PC-3 (cell line): Measurements from ENCODE around the gene AP1AR. TPM values are rescaled to one million over a fixed set of nuclear protein-coding genes. Genes with fewer than 3 reads are reported as not detected.

ENCODE experiments used
- ATAC-seq: fragments of 200-7000 bp; cut with Tn5 transposase; 2 replicates; pipeline ENCODE4 v1.9.1; 2020; ENCODE audit warnings: mild to moderate bottlenecking, moderate library complexity
- BruUV-seq: library from RNA; stranded (reverse); fragments of 400-500 nt; replicated peaks from 2 replicates; lab custom pipeline; 2021; lab: Mats Ljungman, UMichigan
- CTCF ChIA-PET: fragments of 300-600 bp; sonication (Branson Sonifier 250); formaldehyde crosslinking; loops from one replicate; lab custom pipeline; 2022; ENCODE audit warnings: antibody characterized with exemption; lab: Charles Lee
- POLR2A ChIA-PET: fragments of 300-600 bp; sonication (Branson Sonifier 250); formaldehyde crosslinking; loops from one replicate; lab custom pipeline; 2022; ENCODE audit warnings: antibody characterized with exemption; ENCODE audit not compliant: unreplicated experiment; lab: Charles Lee
- DNase-seq: peaks from one replicate; pipeline ENCODE4 v3.0.0-alpha.2; 2015
- H2AFZ ChIP-seq: fragments of 300-600 bp; sonication (generic); 2 replicates; pipeline ENCODE4 v1.6.0; 2016; ENCODE audit warnings: antibody characterized with exemption, low read length
- H3F3A ChIP-seq: fragments of 300-600 bp; sonication (generic); one replicate; pipeline ENCODE4 v1.6.0; 2017; ENCODE audit warnings: antibody characterized with exemption, low read length, control low read depth, mild to moderate bottlenecking; ENCODE audit not compliant: unreplicated experiment
- H3K27ac ChIP-seq: fragments of 300-600 bp; sonication (generic); 2 replicates; pipeline ENCODE4 v1.5.1; 2016; ENCODE audit warnings: mild to moderate bottlenecking, low read length
- H3K27me3 ChIP-seq: fragments of 300-600 bp; sonication (generic); 2 replicates; pipeline ENCODE4 v1.6.1; 2016; ENCODE audit warnings: low read length, mixed read lengths
- H3K36me3 ChIP-seq: fragments of 300-600 bp; sonication (generic); 2 replicates; pipeline ENCODE4 v1.6.1; 2016; ENCODE audit warnings: low read depth, mixed run types, low read length, mixed read lengths
- H3K4me1 ChIP-seq: fragments of 300-600 bp; sonication (generic); 2 replicates; pipeline ENCODE4 v1.5.1; 2016; ENCODE audit warnings: low read length; ENCODE audit not compliant: insufficient read depth
- H3K4me2 ChIP-seq: fragments of 300-600 bp; sonication (generic); 2 replicates; pipeline ENCODE4 v1.6.0; 2016; ENCODE audit warnings: low read length
- H3K4me3 ChIP-seq: fragments of 300-600 bp; sonication (generic); 2 replicates; pipeline ENCODE4 v1.5.1; 2016; ENCODE audit warnings: mild to moderate bottlenecking, low read length, mixed read lengths
- H3K79me2 ChIP-seq: fragments of 300-600 bp; sonication (generic); 2 replicates; pipeline ENCODE4 v1.6.1; 2017; ENCODE audit warnings: low read length, mixed read lengths
- H3K9ac ChIP-seq: fragments of 300-600 bp; sonication (generic); 2 replicates; pipeline ENCODE4 v1.6.0; 2016; ENCODE audit warnings: mild to moderate bottlenecking, low read length
- H3K9me2 ChIP-seq: fragments of 300-600 bp; sonication (generic); replicated peaks from 2 replicates; pipeline ENCODE4 v1.6.1; 2016; ENCODE audit warnings: mixed run types, low read length, mixed read lengths
- H3K9me3 ChIP-seq: fragments of 300-600 bp; sonication (generic); 2 replicates; pipeline ENCODE4 v1.6.1; 2016; ENCODE audit warnings: low read length, mixed read lengths
- H4K20me1 ChIP-seq: fragments of 300-600 bp; sonication (generic); 2 replicates; pipeline ENCODE4 v1.6.1; 2016; ENCODE audit warnings: low read length, mixed read lengths
- CTCF ChIP-seq: fragments of 300-600 bp; sonication (generic); conservative IDR thresholded peaks from 2 replicates; pipeline ENCODE4 v1.5.1; 2017; ENCODE audit warnings: antibody characterized with exemption, low read depth, mild to moderate bottlenecking, low read length
- EZH2 ChIP-seq: fragments of 300-600 bp; sonication (generic); IDR thresholded peaks from one replicate; pipeline ENCODE4 v1.6.1; 2017; ENCODE audit warnings: antibody characterized with exemption, mild to moderate bottlenecking, low read length; ENCODE audit not compliant: unreplicated experiment
- EZH2phosphoT487 ChIP-seq: fragments of 300-600 bp; sonication (generic); IDR thresholded peaks from 2 replicates; pipeline ENCODE4 v1.6.1; 2018; ENCODE audit warnings: mild to moderate bottlenecking, antibody characterized with exemption, low read length, borderline replicate concordance
- intact Hi-C: fragments of 100-400 bp; cut with micrococcal nuclease; formaldehyde crosslinking; loops from 2 replicates; pipeline ENCODE4 v1.9.0; 2023
- total RNA-seq: library from RNA; depleted of rRNA; stranded (reverse); fragments of >200 nt; gene quantifications from 2 replicates; pipeline ENCODE4 v1.2.3, GENCODE V29; 2014

Gene AP1AR
- total RNA-seq, 1 experiment from 2014 or later: 34.6 TPM

- BruUV-seq: no TSS peak
- POLR2A ChIA-PET: no interaction called here
- intact Hi-C loops: no loop called here
- no peaks in the 10 kb centered on the region for H4K20me1 ChIP-seq
- H3K27ac ChIP-seq: no peak overlapping the region
- no peaks in the 10 kb centered on the region for H3F3A ChIP-seq
- no peak for TF ChIP-seq CTCF
- no peak for TF ChIP-seq EZH2phosphoT487
- no peak for TF ChIP-seq EZH2
- ATAC-seq: peak; percentile 44
- H3K9ac ChIP-seq: no peak overlapping the region
- DNase-seq: no peak
- no peaks in the 10 kb centered on the region for H3K4me1 ChIP-seq
- no peaks in the 10 kb centered on the region for H3K9me3 ChIP-seq
- H3K9me2 ChIP-seq: no peaks in the 10 kb centered on the region
- H3K36me3 ChIP-seq: peaks cover 3% of the 10 kb centered on the region
- H3K4me2 ChIP-seq: no peak overlapping the region
- H2AFZ ChIP-seq: no peak overlapping the region
- H3K4me3 ChIP-seq: no peak overlapping the region
- H3K79me2 ChIP-seq: peaks cover 34% of the 10 kb centered on the region
- no peaks in the 10 kb centered on the region for H3K27me3 ChIP-seq
- CTCF ChIA-PET: no interaction called here
These were observed 45.6 kb downstream of the AP1AR start for GRCh38 chr4:112277220-112277619.

GRCh38 chr4:112277705-112278448 is 46.3 kb downstream of the AP1AR start:
- BruUV-seq: no TSS peak
- no peaks in the 10 kb centered on the region; the same call in 1 of the 2 replicates for H3K36me3 ChIP-seq
- intact Hi-C loops: no loop called here
- no peaks in the 10 kb centered on the region for H3F3A ChIP-seq
- CTCF ChIA-PET: no interaction called here
- no peaks in the 10 kb centered on the region for H3K9me3 ChIP-seq
- POLR2A ChIA-PET: no interaction called here
- no peak overlapping the region for H3K27ac ChIP-seq
- DNase-seq (peak; percentile 19), ATAC-seq (peak; percentile 34; the same call in 1 of the 2 replicates)
- no peaks in the 10 kb centered on the region for H4K20me1 ChIP-seq
- no peak overlapping the region for H3K9ac ChIP-seq
- H3K27me3 ChIP-seq: no peaks in the 10 kb centered on the region
- no peaks in the 10 kb centered on the region for H3K9me2 ChIP-seq
- TF ChIP-seq EZH2 (no peak), EZH2phosphoT487 (no peak), CTCF (no peak)
- no peak overlapping the region for H2AFZ ChIP-seq
- no peaks in the 10 kb centered on the region for H3K4me1 ChIP-seq
- no peak overlapping the region for H3K4me3 ChIP-seq
- no peak overlapping the region for H3K4me2 ChIP-seq
- H3K79me2 ChIP-seq: peaks cover 41% of the 10 kb centered on the region
